ENCODE measurements around the gene ABHD17A. TPM values are rescaled to one million over a fixed set of nuclear protein-coding genes. Genes with fewer than 3 reads are reported as not detected.

Gene ABHD17A
- total RNA-seq, 1 donor from 2014 or later = 283 TPM

GRCh38 chr19:1845642-1846041, 39.7 kb downstream of the ABHD17A start:
- peaks cover 24% of the 10 kb centered on the region for H3K4me1 Mint-ChIP-seq (ENCODE audit: unreplicated experiment)
- no peak for DNase-seq (ENCODE audit: low spot score)
- peaks cover 45% of the 10 kb centered on the region for H3K27me3 Mint-ChIP-seq (ENCODE audit: unreplicated experiment)
- H3K27ac Mint-ChIP-seq (ENCODE audit: unreplicated experiment) = no peak overlapping the region
- H3K9me3 Mint-ChIP-seq (ENCODE audit: unreplicated experiment) = no peaks in the 10 kb centered on the region
- peak overlapping the region; percentile 70 for H3K4me3 Mint-ChIP-seq (ENCODE audit: unreplicated experiment)
- TF ChIP-seq CTCF (IDR thresholded peaks at IDR 0.05; ENCODE audit: unreplicated experiment) = no peak
- peaks cover 14% of the 10 kb centered on the region for H3K36me3 Mint-ChIP-seq (ENCODE audit: low read depth, unreplicated experiment)

- Mint-ChIP-seq H3K4me3 (ENCODE audit: unreplicated experiment) (no peak overlapping the region), H3K27me3 (ENCODE audit: unreplicated experiment) (peaks cover 43% of the 10 kb centered on the region), H3K9me3 (ENCODE audit: unreplicated experiment) (no peaks in the 10 kb centered on the region), H3K27ac (ENCODE audit: unreplicated experiment) (no peak overlapping the region), H3K36me3 (ENCODE audit: low read depth, unreplicated experiment) (peaks cover 14% of the 10 kb centered on the region), H3K4me1 (ENCODE audit: unreplicated experiment) (peaks cover 30% of the 10 kb centered on the region)
- no peak for TF ChIP-seq CTCF (IDR thresholded peaks at IDR 0.05; ENCODE audit: unreplicated experiment)
- no peak for DNase-seq (ENCODE audit: low spot score)
Observed at GRCh38 chr19:1845125-1845515, 40.2 kb downstream of the ABHD17A start.

- TF ChIP-seq CTCF (IDR thresholded peaks at IDR 0.05; ENCODE audit: unreplicated experiment) = no peak
- Mint-ChIP-seq H3K36me3 (ENCODE audit: low read depth, unreplicated experiment) (peaks cover 14% of the 10 kb centered on the region), H3K27ac (ENCODE audit: unreplicated experiment) (peak overlapping the region; percentile 24), H3K27me3 (ENCODE audit: unreplicated experiment) (peaks cover 41% of the 10 kb centered on the region), H3K4me3 (ENCODE audit: unreplicated experiment) (no peak overlapping the region), H3K4me1 (ENCODE audit: unreplicated experiment) (peaks cover 32% of the 10 kb centered on the region), H3K9me3 (ENCODE audit: unreplicated experiment) (no peaks in the 10 kb centered on the region)
- DNase-seq (ENCODE audit: low spot score) = no peak
Observed at GRCh38 chr19:1844513-1845124, 40.7 kb downstream of the ABHD17A start.

- Mint-ChIP-seq H3K36me3 (ENCODE audit: low read depth, unreplicated experiment) (peaks cover 14% of the 10 kb centered on the region), H3K27me3 (ENCODE audit: unreplicated experiment) (peaks cover 35% of the 10 kb centered on the region), H3K4me1 (ENCODE audit: unreplicated experiment) (peaks cover 32% of the 10 kb centered on the region), H3K4me3 (ENCODE audit: unreplicated experiment) (no peak overlapping the region), H3K27ac (ENCODE audit: unreplicated experiment) (no peak overlapping the region), H3K9me3 (ENCODE audit: unreplicated experiment) (no peaks in the 10 kb centered on the region)
- no peak for DNase-seq (ENCODE audit: low spot score)
- no peak for TF ChIP-seq CTCF (IDR thresholded peaks at IDR 0.05; ENCODE audit: unreplicated experiment)
Observed at GRCh38 chr19:1843646-1844394, 41.5 kb downstream of the ABHD17A start.

- DNase-seq (ENCODE audit: low spot score) = no peak
- Mint-ChIP-seq H3K4me3 (ENCODE audit: unreplicated experiment) (no peak overlapping the region), H3K9me3 (ENCODE audit: unreplicated experiment) (no peaks in the 10 kb centered on the region), H3K4me1 (ENCODE audit: unreplicated experiment) (peaks cover 32% of the 10 kb centered on the region), H3K27ac (ENCODE audit: unreplicated experiment) (no peak overlapping the region), H3K36me3 (ENCODE audit: low read depth, unreplicated experiment) (peaks cover 14% of the 10 kb centered on the region), H3K27me3 (ENCODE audit: unreplicated experiment) (peaks cover 34% of the 10 kb centered on the region)
- TF ChIP-seq CTCF (IDR thresholded peaks at IDR 0.05; ENCODE audit: unreplicated experiment) = no peak
Observed at GRCh38 chr19:1843116-1843515, 42.2 kb downstream of the ABHD17A start.
